Right lobe of liver (tissue), 6 donors: Measurements from ENCODE around the gene ADGRL3. TPM values are rescaled to one million over a fixed set of nuclear protein-coding genes. Genes with fewer than 3 reads are reported as not detected.

Experiments used
- ATAC-seq, 4 donors: fragments of 200-7000 bp; cut with Tn5 transposase; one replicate each; pipeline ENCODE4 v1.9.1; 2020; ENCODE audit warnings: mild to moderate bottlenecking in 4 of 4, moderate library complexity in 4 of 4
- DNase-seq, 3 donors: peaks; one replicate each; pipeline ENCODE4 v3.0.0-alpha.2; 2020
- H3K27ac ChIP-seq, 3 donors: fragments of 200-600 bp; one replicate each; pipeline ENCODE4 v1.8.0; 2022
- H3K27me3 ChIP-seq, 2 donors: fragments of 200-600 bp; one replicate each; pipeline ENCODE4 v1.8.0; 2022
- H3K36me3 ChIP-seq, 4 donors: fragments of 200-600 bp; sonication (generic) in 1 of 4; one replicate each; pipeline versions ENCODE4 v1.5.1 to v1.8.0; 2017 to 2022; ENCODE audit warnings: control low read depth in 1 of 4
- H3K4me1 ChIP-seq, 4 donors: fragments of 200-600 bp; sonication (generic) in 1 of 4; one replicate each; pipeline versions ENCODE4 v1.5.1 to v1.8.0; 2017 to 2022; ENCODE audit warnings: control low read depth in 1 of 4
- H3K4me3 ChIP-seq, 3 donors: fragments of 200-600 bp; one replicate each; pipeline ENCODE4 v1.8.0; 2022
- H3K9me3 ChIP-seq, 4 donors: fragments of 200-600 bp; sonication (generic) in 1 of 4; one replicate each; pipeline versions ENCODE4 v1.5.1 to v1.8.0; 2017 to 2022; ENCODE audit warnings: control low read depth in 1 of 4
- CTCF ChIP-seq, 4 donors: fragments of 200-600 bp in 3 of 4; fragments of 450-650 bp in 1 of 4; IDR thresholded peaks; one replicate each; pipeline versions ENCODE4 v1.5.1 to v1.8.0; 2016 to 2022; ENCODE audit warnings: antibody characterized with exemption in 4 of 4, mild to moderate bottlenecking in 2 of 4
- POLR2A ChIP-seq: fragments of 450-650 bp; IDR thresholded peaks from one replicate; pipeline ENCODE4 v1.6.1; 2017; ENCODE audit warnings: antibody characterized with exemption, mild to moderate bottlenecking
- WGBS: methylation state at CpG from one replicate; pipeline ENCODE4 v1.1.6; 2018; ENCODE audit warnings: low coverage, low lambda C conversion rate; ENCODE audit not compliant: insufficient coverage; ENCODE audit errors: missing lambda C conversion rate; 5-methylcytosine and 5-hydroxymethylcytosine counted together
- intact Hi-C, 2 donors: fragments of 100-400 bp; cut with DNase I; formaldehyde crosslinking; loops; one replicate each; pipeline versions ENCODE4 v1.11.2 to v1.14.1; 2022
- total RNA-seq, 6 experiments: library from RNA; depleted of rRNA in 2 of 6; stranded (reverse); fragments of >200 nt in 2 of 6; fragmentation: NEBNext Ultra II Directional in 3 of 6; extraction: Animal tissue kit (Norgen Biotek cat#: 25700) in 3 of 6; gene quantifications; one replicate each; pipeline versions ENCODE4 v1.1.0 to v1.2.4, GENCODE V29; 2016 to 2023
- donor health status: DM: no; HTN: yes; CAD: no.
- donor health status: DM: no; HTN: no; CAD: no.
- donor health status: DM: no; HTN: no; CAD: no.
- donor health status: DM: no; HTN: yes; CAD: no.
- donor health status: DM: no; HTN: yes; CAD: no.

The ADGRL3 gene
- total RNA-seq, 6 experiments from 2014 or later: 0.06 to 1.1 (median 0.35) TPM

DNA sequence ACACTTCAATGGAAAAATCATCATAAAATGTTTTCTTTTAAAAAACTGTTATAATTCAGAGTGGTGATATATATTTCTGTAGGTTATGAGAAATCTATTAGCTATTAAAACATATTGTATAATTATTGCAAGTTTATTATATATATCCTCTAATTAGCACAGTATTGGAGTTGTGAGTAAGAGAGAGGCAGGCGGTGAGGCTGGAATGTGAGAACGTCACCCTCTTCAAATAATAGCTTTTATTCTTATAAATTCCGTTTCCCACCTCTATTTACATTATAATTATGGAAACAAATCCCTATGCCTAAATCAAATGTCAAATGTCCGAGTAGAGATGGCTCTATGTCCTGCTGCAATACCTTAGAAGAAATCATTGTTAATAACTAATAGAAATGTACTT is 292.9 kb downstream of the ADGRL3 start:
- WGBS: 49% methylated on average over 4 of the region's 4 CpGs
- no peak for ATAC-seq
- intact Hi-C loops: no loop called here

GRCh38 chr4:61493470-61493869 is 293.3 kb downstream of the ADGRL3 start:
- Histone ChIP-seq H3K36me3 (no peaks in the 10 kb centered on the region), H3K27ac (no peak overlapping the region), H3K27me3 (no peaks in the 10 kb centered on the region), H3K4me1 (no peaks in the 10 kb centered on the region), H3K9me3 (no peaks in the 10 kb centered on the region), H3K4me3 (no peak overlapping the region)
- no peak for TF ChIP-seq CTCF (IDR thresholded peaks at IDR 0.05)
- TF ChIP-seq POLR2A: no peak
- WGBS: 60% methylated on average over 6 of the region's 6 CpGs
- ATAC-seq (no peak), DNase-seq (no peak)
- intact Hi-C loops: no loop called here

More for the DNA sequence above, 292.9 kb downstream of the ADGRL3 start:
- no peak for TF ChIP-seq POLR2A
- TF ChIP-seq CTCF (IDR thresholded peaks at IDR 0.05): no peak
- H3K36me3 ChIP-seq: no peaks in the 10 kb centered on the region
- H3K27me3 ChIP-seq: no peaks in the 10 kb centered on the region
- H3K9me3 ChIP-seq: no peaks in the 10 kb centered on the region
- no peak overlapping the region for H3K4me3 ChIP-seq
- no peak for DNase-seq
- no peaks in the 10 kb centered on the region for H3K4me1 ChIP-seq
- H3K27ac ChIP-seq: no peak overlapping the region

DNA sequence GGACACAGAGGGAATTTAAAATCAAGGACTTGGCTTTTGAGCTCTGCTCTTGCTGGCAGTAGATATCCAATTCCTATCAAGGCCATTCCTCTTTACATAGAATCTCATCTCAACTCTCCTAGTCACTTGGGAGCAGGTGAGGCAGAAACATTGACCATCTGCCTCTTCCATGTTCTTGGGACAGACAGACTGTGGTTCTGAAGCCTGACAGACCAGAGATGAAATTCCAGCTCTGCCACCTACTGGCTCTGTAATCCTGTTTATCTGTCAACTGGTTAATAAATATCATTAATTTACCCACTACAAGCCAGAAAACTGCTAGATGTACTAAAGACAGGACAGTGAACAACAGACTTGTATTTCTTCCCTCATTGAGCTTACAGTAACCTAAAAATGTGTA is 300.8 kb downstream of the ADGRL3 start:
- H3K36me3 ChIP-seq: no peaks in the 10 kb centered on the region
- no peak for TF ChIP-seq CTCF (IDR thresholded peaks at IDR 0.05)
- no peaks in the 10 kb centered on the region for H3K9me3 ChIP-seq
- no peak overlapping the region for H3K4me3 ChIP-seq
- DNase-seq: no peak
- H3K4me1 ChIP-seq: no peaks in the 10 kb centered on the region
- ATAC-seq: no peak
- no peak overlapping the region for H3K27ac ChIP-seq
- intact Hi-C loops: no loop called here
- no peaks in the 10 kb centered on the region for H3K27me3 ChIP-seq

- WGBS: 36% methylated on average over 1 of the region's 1 CpG
Measured at GRCh38 chr4:61501812-61502211, 301.7 kb downstream of the ADGRL3 start.

More at GRCh38 chr4:61501812-61502211, 301.7 kb downstream of the ADGRL3 start:
- H3K27ac ChIP-seq: no peak overlapping the region
- TF ChIP-seq POLR2A: no peak
- no peak for TF ChIP-seq CTCF (IDR thresholded peaks at IDR 0.05)
- H3K36me3 ChIP-seq: no peaks in the 10 kb centered on the region
- no peaks in the 10 kb centered on the region for H3K27me3 ChIP-seq
- H3K9me3 ChIP-seq: no peaks in the 10 kb centered on the region
- ATAC-seq (no peak), DNase-seq (no peak)
- intact Hi-C loops: no loop called here
- no peak overlapping the region for H3K4me3 ChIP-seq
- H3K4me1 ChIP-seq: no peaks in the 10 kb centered on the region
